ENCODE measurements around the gene KCTD15. TPM values are rescaled to one million over a fixed set of nuclear protein-coding genes. Genes with fewer than 3 reads are reported as not detected.
A peak's percentile ranks its signal among the peaks of the same experiment; 100 is the strongest.

Gene KCTD15
- total RNA-seq, 4 donors from 2014 or later: 28.4 to 97.1 (median 50.3) TPM

DNA sequence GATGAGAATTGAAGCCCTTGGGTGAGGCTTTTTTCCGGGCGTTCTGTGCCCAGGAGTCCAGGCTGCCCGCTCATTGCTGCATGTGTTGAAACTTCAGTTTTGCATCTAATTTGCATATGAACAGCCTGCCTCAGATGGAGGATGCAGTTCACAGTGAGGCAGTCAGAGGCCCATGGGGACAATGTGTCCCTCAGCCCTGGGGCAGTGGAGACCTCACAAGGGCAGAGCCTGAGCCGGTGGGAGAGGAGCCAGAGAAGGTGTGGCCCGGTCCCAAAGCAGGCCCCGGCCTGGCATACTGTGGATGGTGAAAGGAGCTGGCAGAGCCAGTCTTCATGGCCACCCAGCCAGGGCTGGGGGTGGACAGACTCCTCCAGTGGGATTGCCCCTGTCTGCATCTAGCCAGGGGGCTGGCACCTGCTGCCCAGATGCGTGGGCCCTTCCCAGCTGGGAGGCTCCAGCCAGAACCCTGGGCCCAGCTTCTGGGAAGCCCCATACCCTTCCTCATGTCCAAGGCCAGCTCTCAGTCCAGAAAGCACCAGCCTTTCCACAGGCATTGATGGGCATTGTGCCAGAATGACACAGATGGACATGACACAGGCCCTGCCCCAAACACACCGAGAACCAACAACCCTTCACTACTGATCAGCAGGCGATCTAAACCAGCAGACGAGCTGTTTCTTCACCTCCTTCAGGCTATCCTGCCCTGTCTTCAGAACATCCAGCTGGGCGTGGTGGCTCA lies 32.9 kb upstream of the KCTD15 start:
- TF ChIP-seq, protein P1, sequence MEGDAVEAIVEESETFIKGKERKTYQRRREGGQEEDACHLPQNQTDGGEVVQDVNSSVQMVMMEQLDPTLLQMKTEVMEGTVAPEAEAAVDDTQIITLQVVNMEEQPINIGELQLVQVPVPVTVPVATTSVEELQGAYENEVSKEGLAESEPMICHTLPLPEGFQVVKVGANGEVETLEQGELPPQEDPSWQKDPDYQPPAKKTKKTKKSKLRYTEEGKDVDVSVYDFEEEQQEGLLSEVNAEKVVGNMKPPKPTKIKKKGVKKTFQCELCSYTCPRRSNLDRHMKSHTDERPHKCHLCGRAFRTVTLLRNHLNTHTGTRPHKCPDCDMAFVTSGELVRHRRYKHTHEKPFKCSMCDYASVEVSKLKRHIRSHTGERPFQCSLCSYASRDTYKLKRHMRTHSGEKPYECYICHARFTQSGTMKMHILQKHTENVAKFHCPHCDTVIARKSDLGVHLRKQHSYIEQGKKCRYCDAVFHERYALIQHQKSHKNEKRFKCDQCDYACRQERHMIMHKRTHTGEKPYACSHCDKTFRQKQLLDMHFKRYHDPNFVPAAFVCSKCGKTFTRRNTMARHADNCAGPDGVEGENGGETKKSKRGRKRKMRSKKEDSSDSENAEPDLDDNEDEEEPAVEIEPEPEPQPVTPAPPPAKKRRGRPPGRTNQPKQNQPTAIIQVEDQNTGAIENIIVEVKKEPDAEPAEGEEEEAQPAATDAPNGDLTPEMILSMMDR (IDR thresholded peaks at IDR 0.05): no peak
- Histone ChIP-seq H3K27me3 (no peaks in the 10 kb centered on the region), H3K4me3 (replicated peaks in 1 of 3) (no peak overlapping the region), H3K4me1 (peaks cover 3 to 4% of the 10 kb centered on the region in 2 donors), H3K36me3 (no peaks in the 10 kb centered on the region), H3K9me3 (no peaks in the 10 kb centered on the region), H3K27ac (no peak overlapping the region)
- intact Hi-C loops (cut with DNase I): no loop called here
- no peak for DNase-seq
- 75 to 85% methylated on average over 8 to 10 of the region's 11 CpGs for WGBS, 2 donors

DNA sequence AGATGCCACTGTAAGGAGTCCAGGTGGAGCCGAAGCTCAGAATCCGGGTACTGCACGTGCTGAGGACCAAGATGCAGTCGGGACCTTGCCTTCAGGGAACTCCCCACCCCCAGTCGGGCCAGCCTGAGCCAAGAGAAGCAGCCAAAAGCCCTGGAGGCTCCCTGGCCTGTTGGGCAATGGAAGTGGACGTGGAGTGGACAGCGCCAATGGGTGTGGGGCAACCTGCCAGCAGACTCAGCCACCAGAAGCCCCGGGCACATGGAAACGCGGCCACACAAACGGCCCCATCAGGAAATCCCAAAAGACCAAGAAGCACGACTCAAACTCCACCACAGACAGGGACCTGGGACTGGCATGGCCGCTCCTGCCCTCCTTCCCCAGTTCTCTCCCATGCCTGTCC lies 30.0 kb upstream of the KCTD15 start:
- H3K4me1 ChIP-seq: no peaks in the 10 kb centered on the region
- no peak for TF ChIP-seq POLR2A (IDR thresholded peaks at IDR 0.05)
- TF ChIP-seq, protein P1 (IDR thresholded peaks at IDR 0.05): no peak
- no peaks in the 10 kb centered on the region for H3K36me3 ChIP-seq
- no peaks in the 10 kb centered on the region for H3K27me3 ChIP-seq
- no peak overlapping the region for H3K27ac ChIP-seq
- intact Hi-C loops (cut with DNase I): no loop called here
- H3K4me3 ChIP-seq (replicated peaks in 1 of 3): no peak overlapping the region
- no peaks in the 10 kb centered on the region for H3K9me3 ChIP-seq
- no peak for DNase-seq
- 75 to 76% methylated on average over 11 of the region's 13 CpGs for WGBS, 2 donors

DNA sequence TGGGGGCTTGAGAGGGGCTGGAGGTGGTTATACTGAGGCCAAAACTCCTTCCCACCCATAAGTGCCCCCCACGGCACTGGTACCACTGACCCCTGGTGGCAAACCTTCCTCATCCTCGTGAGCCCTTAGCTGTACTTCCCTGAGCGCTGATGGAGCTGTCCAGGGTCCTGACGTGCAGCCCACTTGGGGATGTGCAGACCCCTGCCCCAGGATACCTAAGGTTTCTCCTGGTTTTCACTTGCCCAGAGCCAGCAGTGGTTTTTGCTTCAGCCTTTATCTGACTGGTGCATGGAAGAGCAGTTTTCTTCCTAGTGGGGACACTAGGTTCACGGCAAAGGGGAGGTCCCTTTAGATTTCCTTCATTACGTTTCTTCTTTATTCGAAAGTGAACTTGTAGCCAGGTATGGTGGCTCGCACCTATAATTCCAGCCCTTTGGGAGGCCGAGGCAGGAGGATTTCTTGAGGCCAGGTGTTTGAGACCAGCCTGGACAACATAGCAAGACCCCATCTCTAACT lies 28.7 kb upstream of the KCTD15 start:
- Histone ChIP-seq H3K4me1 (no peaks in the 10 kb centered on the region), H3K27me3 (no peaks in the 10 kb centered on the region), H3K36me3 (no peaks in the 10 kb centered on the region), H3K9me3 (no peaks in the 10 kb centered on the region), H3K27ac (no peak overlapping the region), H3K4me3 (replicated peaks in 1 of 3) (no peak overlapping the region)
- no peak for TF ChIP-seq POLR2A (IDR thresholded peaks at IDR 0.05)
- TF ChIP-seq, protein P1 (IDR thresholded peaks at IDR 0.05): no peak
- DNase-seq: peak in 1 of 2 donors; percentile 32
- intact Hi-C loops (cut with DNase I): no loop called here
- 42 to 49% methylated on average over 8 to 9 of the region's 9 CpGs for WGBS, 2 donors

DNA sequence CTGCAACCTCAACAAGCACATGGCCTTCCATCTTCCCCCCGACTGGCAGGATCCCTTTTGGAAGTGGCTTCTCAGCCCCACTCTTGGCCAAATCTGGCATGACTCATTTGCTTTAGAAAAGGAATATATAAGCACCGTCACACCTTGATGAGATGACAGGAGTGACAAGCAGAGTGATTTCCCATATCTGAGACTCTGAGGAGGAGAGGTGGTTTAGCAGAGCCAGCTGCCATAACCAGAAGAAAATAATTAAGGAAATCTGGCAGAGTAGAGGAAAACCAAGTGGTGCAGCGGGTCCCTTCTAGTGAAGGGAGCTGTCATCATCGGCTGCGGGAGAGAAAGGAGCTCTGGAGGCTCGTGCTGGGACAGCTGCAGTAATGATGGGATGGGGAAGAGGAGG lies 27.5 kb upstream of the KCTD15 start:
- 63 to 68% methylated on average over 6 of the region's 6 CpGs for WGBS, 2 donors
- no peak for DNase-seq
- H3K36me3 ChIP-seq: no peaks in the 10 kb centered on the region
- no peak overlapping the region for H3K4me3 ChIP-seq (replicated peaks in 1 of 3)
- intact Hi-C loops (cut with DNase I): no loop called here
- H3K27ac ChIP-seq: no peak overlapping the region
- H3K4me1 ChIP-seq: no peaks in the 10 kb centered on the region
- H3K27me3 ChIP-seq: no peaks in the 10 kb centered on the region
- no peak for TF ChIP-seq POLR2A (IDR thresholded peaks at IDR 0.05)
- TF ChIP-seq, protein P1 (IDR thresholded peaks at IDR 0.05): no peak
- H3K9me3 ChIP-seq: no peaks in the 10 kb centered on the region

DNA sequence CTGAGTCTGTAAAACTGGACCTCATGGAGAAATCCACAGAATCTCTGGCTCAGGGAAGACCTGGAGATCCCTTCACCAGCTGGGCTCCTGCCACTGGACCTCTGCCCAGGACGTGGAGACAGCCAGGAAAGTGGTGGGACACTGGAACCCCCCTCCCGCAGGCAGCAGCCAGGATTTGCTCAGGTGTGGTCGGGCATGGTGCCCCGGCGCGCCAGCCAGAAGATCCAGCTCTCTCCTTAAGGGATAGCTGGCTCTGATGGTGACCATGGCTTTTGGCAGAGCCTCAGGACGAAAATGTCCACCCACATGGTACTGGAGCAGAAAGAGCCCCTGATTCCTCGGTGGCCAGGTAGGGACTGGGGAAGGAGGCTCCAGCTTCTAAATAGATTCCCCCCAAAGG lies 26.6 kb upstream of the KCTD15 start:
- 67 to 75% methylated on average over 5 to 7 of the region's 8 CpGs for WGBS, 2 donors
- TF ChIP-seq, protein P1 (IDR thresholded peaks at IDR 0.05): no peak
- no peak for TF ChIP-seq POLR2A (IDR thresholded peaks at IDR 0.05)
- DNase-seq: no peak
- intact Hi-C loops (cut with DNase I): loop anchor here (2.0 to 10.0 kb wide), 4 partner anchors 339 to 528 kb away; no protein-coding TSS in a partner anchor
- H3K36me3 ChIP-seq: no peaks in the 10 kb centered on the region
- no peak overlapping the region for H3K4me3 ChIP-seq (replicated peaks in 1 of 3)
- no peak overlapping the region for H3K27ac ChIP-seq
- no peaks in the 10 kb centered on the region for H3K9me3 ChIP-seq
- H3K27me3 ChIP-seq: no peaks in the 10 kb centered on the region
- H3K4me1 ChIP-seq: no peaks in the 10 kb centered on the region

Measured in thyroid gland (tissue), 4 donors.